Neural crest cell (in vitro differentiated cells): ENCODE results near the gene PHF21B. TPM values are rescaled to one million over a fixed set of nuclear protein-coding genes. Genes with fewer than 3 reads are reported as not detected.
A peak's percentile ranks its signal among the peaks of the same experiment; 100 is the strongest.

Source experiments
- DNase-seq: peaks from one replicate; pipeline ENCODE4 v3.0.0; 2021; ENCODE audit warnings: low read depth, mixed read lengths, low spot score
- H3K27ac Mint-ChIP-seq: one replicate; pipeline ENCODE4 v1.8.0; 2021; ENCODE audit warnings: mild to moderate bottlenecking, mixed read lengths; ENCODE audit not compliant: unreplicated experiment
- H3K27me3 Mint-ChIP-seq: 2 replicates; pipeline ENCODE4 v1.8.0; 2021; ENCODE audit warnings: low read depth, mild to moderate bottlenecking, mixed read lengths
- H3K36me3 Mint-ChIP-seq: 2 replicates; pipeline ENCODE4 v1.8.0; 2021; ENCODE audit warnings: low read depth, mild to moderate bottlenecking, mixed read lengths
- H3K4me1 Mint-ChIP-seq: 2 replicates; pipeline ENCODE4 v1.8.0; 2021; ENCODE audit warnings: mixed read lengths
- H3K4me3 Mint-ChIP-seq: one replicate; pipeline ENCODE4 v1.8.0; 2021; ENCODE audit warnings: mild to moderate bottlenecking, mixed read lengths
- H3K9me3 Mint-ChIP-seq: 2 replicates; pipeline ENCODE4 v1.8.0; 2021; ENCODE audit warnings: mixed read lengths
- CTCF ChIP-seq: fragments of 200-600 bp; sonication (generic); conservative IDR thresholded peaks from 2 replicates; pipeline ENCODE4 v1.5.0; 2021; ENCODE audit warnings: antibody characterized with exemption, mild to moderate bottlenecking
- total RNA-seq: library from RNA; stranded (reverse); gene quantifications from 2 replicates; pipeline ENCODE4 v1.2.1, GENCODE V29; 2021

PHF21B gene
- total RNA-seq, 1 donor from 2014 or later = 40.4 TPM

- Mint-ChIP-seq H3K4me3 (no peak overlapping the region), H3K27ac (peak overlapping the region; percentile 43), H3K4me1 (peaks cover 66% of the 10 kb centered on the region), H3K27me3 (no peaks in the 10 kb centered on the region), H3K9me3 (no peaks in the 10 kb centered on the region), H3K36me3 (peaks cover 19% of the 10 kb centered on the region)
- TF ChIP-seq CTCF = no peak
- no peak for DNase-seq
Observed at GRCh38 chr22:44999687-45000086, 10.1 kb downstream of the PHF21B start.

DNA sequence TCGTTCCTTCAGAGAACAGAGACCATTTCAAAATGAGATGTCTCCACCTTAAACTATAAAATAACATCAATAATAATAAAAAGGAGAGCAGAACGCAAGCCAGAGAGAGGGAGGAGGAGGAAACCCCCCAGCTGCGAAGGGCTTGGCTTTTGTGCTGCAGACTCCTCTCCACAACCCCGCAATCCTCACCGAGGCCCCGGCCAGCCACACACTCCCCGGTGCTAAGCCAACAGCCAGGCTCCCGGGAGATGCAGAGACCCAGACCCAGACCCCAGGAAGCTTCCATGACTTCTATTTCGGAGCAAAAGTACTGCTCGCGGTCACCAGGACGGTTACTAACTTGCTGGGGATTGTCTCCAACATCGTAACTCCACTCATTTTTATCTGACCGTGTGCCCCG lies 10.6 kb downstream of the PHF21B start:
- DNase-seq = no peak
- Mint-ChIP-seq H3K27me3 (no peaks in the 10 kb centered on the region), H3K27ac (no peak overlapping the region), H3K9me3 (no peaks in the 10 kb centered on the region), H3K4me3 (no peak overlapping the region), H3K4me1 (peaks cover 66% of the 10 kb centered on the region), H3K36me3 (peaks cover 18% of the 10 kb centered on the region)
- TF ChIP-seq CTCF = no peak

- no peak for TF ChIP-seq CTCF
- no peak overlapping the region for H3K4me3 Mint-ChIP-seq
- H3K9me3 Mint-ChIP-seq = no peaks in the 10 kb centered on the region
- peaks cover 61% of the 10 kb centered on the region for H3K4me1 Mint-ChIP-seq
- H3K27me3 Mint-ChIP-seq = no peaks in the 10 kb centered on the region
- no peak overlapping the region for H3K27ac Mint-ChIP-seq
- DNase-seq = no peak
- H3K36me3 Mint-ChIP-seq = peaks cover 11% of the 10 kb centered on the region
Observed at GRCh38 chr22:44998296-44998695, 11.5 kb downstream of the PHF21B start.

DNA sequence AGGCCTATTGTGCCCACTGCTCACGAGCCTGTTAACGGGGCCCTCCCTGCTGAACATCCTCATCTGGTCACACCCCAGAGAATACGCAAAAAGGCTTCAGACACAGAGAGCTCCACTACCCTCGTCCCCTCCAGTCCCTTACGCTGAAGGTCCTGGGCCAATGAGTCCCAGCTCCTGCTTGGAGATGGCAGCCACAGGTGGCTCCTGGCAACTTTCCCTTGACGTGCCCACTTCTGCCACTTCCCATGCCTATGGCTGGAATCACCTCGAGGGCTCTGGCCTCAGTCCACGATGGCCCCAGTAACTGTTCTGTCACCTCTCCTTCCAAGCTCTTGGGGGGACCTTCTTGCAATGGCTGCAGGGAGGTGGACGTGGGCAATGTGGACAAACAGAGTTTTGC lies 12.7 kb downstream of the PHF21B start:
- peaks cover 52% of the 10 kb centered on the region for H3K4me1 Mint-ChIP-seq
- H3K36me3 Mint-ChIP-seq = peaks cover 9% of the 10 kb centered on the region

DNA sequence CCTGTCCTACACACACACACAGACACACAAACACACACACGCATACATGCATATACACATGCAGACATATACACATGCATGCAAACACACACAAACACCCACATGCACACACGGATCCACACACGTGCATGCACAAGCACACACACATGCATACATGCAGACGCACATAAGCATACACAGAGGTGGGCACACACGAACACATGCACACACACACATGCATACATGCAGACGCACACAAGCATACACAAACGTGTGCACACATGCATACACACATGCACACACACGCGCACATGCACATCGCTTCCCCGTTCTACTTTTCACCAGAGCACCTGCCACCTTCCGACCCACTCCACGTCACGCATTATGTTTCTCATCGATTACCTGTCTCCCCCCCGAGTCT lies 13.2 kb downstream of the PHF21B start:
- TF ChIP-seq CTCF = no peak
- Mint-ChIP-seq H3K27me3 (no peaks in the 10 kb centered on the region), H3K9me3 (no peaks in the 10 kb centered on the region), H3K4me3 (no peak overlapping the region), H3K27ac (no peak overlapping the region), H3K4me1 (peaks cover 52% of the 10 kb centered on the region), H3K36me3 (peaks cover 5% of the 10 kb centered on the region)
- no peak for DNase-seq

More for the DNA sequence above, 12.7 kb downstream of the PHF21B start:
- Mint-ChIP-seq H3K4me3 (no peak overlapping the region), H3K27me3 (no peaks in the 10 kb centered on the region), H3K27ac (no peak overlapping the region), H3K9me3 (no peaks in the 10 kb centered on the region)
- no peak for DNase-seq
- no peak for TF ChIP-seq CTCF

DNA sequence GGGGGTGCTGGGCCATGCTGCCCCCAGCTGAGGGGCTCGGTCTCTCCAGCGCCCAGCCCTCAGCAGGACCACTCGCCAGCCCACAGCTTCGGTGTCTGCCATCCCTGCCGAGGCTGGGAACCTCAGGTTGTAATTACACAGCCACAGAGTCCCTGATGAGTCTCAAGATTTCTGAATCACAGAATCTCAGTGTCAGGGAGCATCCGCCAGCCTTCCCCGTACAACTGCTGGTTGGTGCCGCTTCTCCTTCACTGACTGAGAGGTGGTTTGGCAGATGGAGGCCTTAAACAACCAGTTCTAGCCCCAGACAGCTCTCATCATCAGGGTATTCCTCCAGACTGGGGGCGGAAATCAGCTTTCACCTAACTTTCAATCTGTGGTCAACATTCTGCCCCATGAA lies 13.7 kb downstream of the PHF21B start:
- H3K27ac Mint-ChIP-seq = no peak overlapping the region
- H3K27me3 Mint-ChIP-seq = no peaks in the 10 kb centered on the region
- peaks cover 52% of the 10 kb centered on the region for H3K4me1 Mint-ChIP-seq
- H3K36me3 Mint-ChIP-seq = peaks cover 3% of the 10 kb centered on the region
- no peak for DNase-seq
- H3K9me3 Mint-ChIP-seq = no peaks in the 10 kb centered on the region
- H3K4me3 Mint-ChIP-seq = no peak overlapping the region
- no peak for TF ChIP-seq CTCF
